BLaER1 (cell line): ENCODE measurements around the gene ATP5ME.
"Not testable (repeated sequence)": the region's sequence is repeated elsewhere in the genome, so short reads cannot be mapped to it uniquely, and the experiment has no call there.

Source experiments
- H3K27ac ChIP-seq: shearing (Covaris generic); formaldehyde crosslinking; 2 replicates; pipeline ENCODE4 v1.8.1; 2022
- H3K27me3 ChIP-seq: shearing (Covaris generic); formaldehyde crosslinking; 2 replicates; pipeline ENCODE4 v1.8.1; 2022
- H3K36me3 ChIP-seq: shearing (Covaris generic); formaldehyde crosslinking; 2 replicates; pipeline ENCODE4 v1.8.1; 2022
- H3K4me1 ChIP-seq: shearing (Covaris generic); formaldehyde crosslinking; 2 replicates; pipeline ENCODE4 v1.8.1; 2022
- H3K4me2 ChIP-seq: shearing (Covaris generic); formaldehyde crosslinking; 2 replicates; pipeline ENCODE4 v1.8.1; 2022
- H3K4me3 ChIP-seq: shearing (Covaris generic); formaldehyde crosslinking; 2 replicates; pipeline ENCODE4 v1.8.1; 2022
- H3K9ac ChIP-seq: shearing (Covaris generic); formaldehyde crosslinking; 2 replicates; pipeline ENCODE4 v1.8.1; 2022
- H3K9me3 ChIP-seq: shearing (Covaris generic); formaldehyde crosslinking; 2 replicates; pipeline ENCODE4 v1.8.1; 2022
- H4K20me1 ChIP-seq: shearing (Covaris generic); formaldehyde crosslinking; 2 replicates; pipeline ENCODE4 v1.8.1; 2022
- Cebpa-rat ChIP-seq: shearing (Covaris generic); IDR thresholded peaks from 2 replicates; pipeline ENCODE4 v1.8.1; 2022

Gene ATP5ME

GRCh38 chr4:705278-706082 lies 31.4 kb upstream of the ATP5ME start, which contains the start of gene PCGF3:
TSS of gene PCGF3 (plus strand) at chr4:705832. CDS start at chr4:733681, 27,849 bp downstream.
- H3K9ac ChIP-seq = peak within 1 kb of the TSS; percentile 100
- peak within 1 kb of the TSS; percentile 100 for H3K27ac ChIP-seq
- peaks cover 26% of the 10 kb centered on the region for H3K36me3 ChIP-seq
- H3K27me3 ChIP-seq = no peaks in the 10 kb centered on the region
- peaks cover 40% of the 10 kb centered on the region for H3K4me1 ChIP-seq
- peak within 1 kb of the TSS; percentile 95 for H3K4me3 ChIP-seq
- TF ChIP-seq Cebpa-rat = no peak
- peak within 1 kb of the TSS; percentile 91 for H3K4me2 ChIP-seq
- H4K20me1 ChIP-seq = peaks cover 40% of the 10 kb centered on the region
- peaks cover 6% of the 10 kb centered on the region; the same call in 1 of the 2 replicates for H3K9me3 ChIP-seq

GRCh38 chr4:704971-705277 lies 30.8 kb upstream of the ATP5ME start:
- H3K4me2 ChIP-seq = peak overlapping the region; percentile 71
- H3K27ac ChIP-seq = no peak overlapping the region
- H3K4me1 ChIP-seq = peaks cover 41% of the 10 kb centered on the region
- H4K20me1 ChIP-seq = peaks cover 34% of the 10 kb centered on the region
- peak overlapping the region; percentile 51; the same call in 1 of the 2 replicates for H3K4me3 ChIP-seq
- no peaks in the 10 kb centered on the region for H3K27me3 ChIP-seq
- H3K9ac ChIP-seq = no peak overlapping the region
- peaks cover 1% of the 10 kb centered on the region; the same call in 1 of the 2 replicates for H3K9me3 ChIP-seq
- no peak for TF ChIP-seq Cebpa-rat
- H3K36me3 ChIP-seq = peaks cover 21% of the 10 kb centered on the region

GRCh38 chr4:704198-704891 lies 30.3 kb upstream of the ATP5ME start:
- H3K9me3 ChIP-seq = no peaks in the 10 kb centered on the region
- H4K20me1 ChIP-seq = peaks cover 28% of the 10 kb centered on the region
- H3K27me3 ChIP-seq = no peaks in the 10 kb centered on the region
- no peak overlapping the region for H3K4me2 ChIP-seq
- H3K9ac ChIP-seq = no peak overlapping the region
- no peak for TF ChIP-seq Cebpa-rat
- H3K4me3 ChIP-seq = no peak overlapping the region
- H3K36me3 ChIP-seq = peaks cover 15% of the 10 kb centered on the region
- peaks cover 45% of the 10 kb centered on the region for H3K4me1 ChIP-seq
- H3K27ac ChIP-seq = no peak overlapping the region

- no peaks in the 10 kb centered on the region for H3K9me3 ChIP-seq
- no peak overlapping the region for H3K9ac ChIP-seq
- peaks cover 7% of the 10 kb centered on the region for H3K36me3 ChIP-seq
- H3K27me3 ChIP-seq = no peaks in the 10 kb centered on the region
- H3K4me1 ChIP-seq = peaks cover 45% of the 10 kb centered on the region
- H3K4me3 ChIP-seq = no peak overlapping the region
- no peak overlapping the region for H3K27ac ChIP-seq
- H3K4me2 ChIP-seq = no peak overlapping the region
- no peak for TF ChIP-seq Cebpa-rat
- H4K20me1 ChIP-seq = peaks cover 21% of the 10 kb centered on the region
These were observed 29.5 kb upstream of the ATP5ME start for GRCh38 chr4:703336-704197.

- TF ChIP-seq Cebpa-rat = no peak
- H3K9me3 ChIP-seq = no peaks in the 10 kb centered on the region
- H3K27ac ChIP-seq = no peak overlapping the region
- H3K4me2 ChIP-seq = no peak overlapping the region
- peaks cover 36% of the 10 kb centered on the region for H3K4me1 ChIP-seq
- H3K4me3 ChIP-seq = no peak overlapping the region
- no peaks in the 10 kb centered on the region for H3K36me3 ChIP-seq
- peaks cover 11% of the 10 kb centered on the region for H4K20me1 ChIP-seq
- no peak overlapping the region for H3K9ac ChIP-seq
- no peaks in the 10 kb centered on the region for H3K27me3 ChIP-seq
These were observed 28.6 kb upstream of the ATP5ME start for GRCh38 chr4:702618-703048.

GRCh38 chr4:700587-701264 lies 26.6 kb upstream of the ATP5ME start:
- Histone ChIP-seq H3K4me1 (peaks cover 26% of the 10 kb centered on the region), H4K20me1 (no peaks in the 10 kb centered on the region), H3K4me3 (no peak overlapping the region), H3K4me2 (peak overlapping the region; percentile 65), H3K9me3 (no peaks in the 10 kb centered on the region), H3K36me3 (no peaks in the 10 kb centered on the region), H3K9ac (no peak overlapping the region), H3K27me3 (no peaks in the 10 kb centered on the region), H3K27ac (no peak overlapping the region)
- TF ChIP-seq Cebpa-rat = no peak

- Histone ChIP-seq H3K4me3 (no peak overlapping the region), H3K4me2 (peak overlapping the region; percentile 65), H3K9ac (no peak overlapping the region), H3K36me3 (no peaks in the 10 kb centered on the region), H4K20me1 (no peaks in the 10 kb centered on the region), H3K9me3 (no peaks in the 10 kb centered on the region), H3K4me1 (peaks cover 26% of the 10 kb centered on the region), H3K27me3 (no peaks in the 10 kb centered on the region), H3K27ac (0 out of 2 replicates have a peak overlapping the region, but pooled peaks have one; percentile 39)
- no peak for TF ChIP-seq Cebpa-rat
These were observed 25.9 kb upstream of the ATP5ME start for GRCh38 chr4:699816-700580.

GRCh38 chr4:694341-694940 lies 20.4 kb upstream of the ATP5ME start:
- H3K4me1 ChIP-seq = peaks cover 26% of the 10 kb centered on the region
- not testable (repeated sequence) for H3K4me2 ChIP-seq, H3K9me3 ChIP-seq, H3K27me3 ChIP-seq, H3K9ac ChIP-seq, H3K4me3 ChIP-seq, H3K36me3 ChIP-seq, H4K20me1 ChIP-seq, H3K27ac ChIP-seq
